Measurements from ENCODE around the gene FBXL7.

Gene FBXL7

GRCh38 chr5:15938961-15939360 is 439.0 kb downstream of the FBXL7 start:
- no peaks in the 10 kb centered on the region for H3K9me2 ChIP-seq (ENCODE audit: low read depth, low read length)
- no peaks in the 10 kb centered on the region for H4K20me1 ChIP-seq (ENCODE audit: insufficient read depth, low read length)
- H3F3A ChIP-seq (ENCODE audit: insufficient read depth, low read length) = no peaks in the 10 kb centered on the region
- no peak overlapping the region for H3K9ac ChIP-seq (ENCODE audit: low read length)
- TF ChIP-seq CTCF (IDR thresholded peaks at IDR 0.05; ENCODE audit: low read length) (no peak), EZH2 (IDR thresholded peaks at IDR 0.05; ENCODE audit: borderline replicate concordance, low read length) (no peak)
- H2AFZ ChIP-seq (ENCODE audit: low read length) = no peak overlapping the region
- no peaks in the 10 kb centered on the region for H3K9me3 ChIP-seq (ENCODE audit: low read length)
- H3K4me1 ChIP-seq (ENCODE audit: insufficient read depth, low read length, severe bottlenecking) = no peaks in the 10 kb centered on the region
- H3K36me3 ChIP-seq (ENCODE audit: insufficient read depth, low read length) = no peaks in the 10 kb centered on the region
- H3K4me2 ChIP-seq (ENCODE audit: low read length) = no peak overlapping the region
- no peak overlapping the region for H3K4me3 ChIP-seq (ENCODE audit: low read depth, low read length, poor library complexity, severe bottlenecking)
- H3K27me3 ChIP-seq (ENCODE audit: insufficient read depth, low read length) = no peaks in the 10 kb centered on the region
- H3K79me2 ChIP-seq (ENCODE audit: insufficient read depth, low read length) = no peaks in the 10 kb centered on the region
- H3K27ac ChIP-seq (ENCODE audit: low read depth, low read length, poor library complexity, severe bottlenecking) = no peak overlapping the region

GRCh38 chr5:15940905-15941304 is 440.9 kb downstream of the FBXL7 start:
- Histone ChIP-seq H3K79me2 (ENCODE audit: insufficient read depth, low read length) (no peaks in the 10 kb centered on the region), H3K27ac (ENCODE audit: low read depth, low read length, poor library complexity, severe bottlenecking) (no peak overlapping the region), H3K4me3 (ENCODE audit: low read depth, low read length, poor library complexity, severe bottlenecking) (no peak overlapping the region), H3K4me1 (ENCODE audit: insufficient read depth, low read length, severe bottlenecking) (no peaks in the 10 kb centered on the region), H3K9ac (ENCODE audit: low read length) (no peak overlapping the region), H3K9me2 (ENCODE audit: low read depth, low read length) (no peaks in the 10 kb centered on the region), H2AFZ (ENCODE audit: low read length) (no peak overlapping the region), H3K4me2 (ENCODE audit: low read length) (no peak overlapping the region), H3F3A (ENCODE audit: insufficient read depth, low read length) (no peaks in the 10 kb centered on the region), H3K9me3 (ENCODE audit: low read length) (no peaks in the 10 kb centered on the region), H3K27me3 (ENCODE audit: insufficient read depth, low read length) (no peaks in the 10 kb centered on the region), H3K36me3 (ENCODE audit: insufficient read depth, low read length) (no peaks in the 10 kb centered on the region), H4K20me1 (ENCODE audit: insufficient read depth, low read length) (no peaks in the 10 kb centered on the region)
- TF ChIP-seq CTCF (IDR thresholded peaks at IDR 0.05; ENCODE audit: low read length) (no peak), EZH2 (IDR thresholded peaks at IDR 0.05; ENCODE audit: borderline replicate concordance, low read length) (no peak)

- no peaks in the 10 kb centered on the region for H4K20me1 ChIP-seq (ENCODE audit: insufficient read depth, low read length)
- no peak overlapping the region for H3K4me2 ChIP-seq (ENCODE audit: low read length)
- no peak for TF ChIP-seq EZH2 (IDR thresholded peaks at IDR 0.05; ENCODE audit: borderline replicate concordance, low read length)
- no peak for TF ChIP-seq CTCF (IDR thresholded peaks at IDR 0.05; ENCODE audit: low read length)
- no peak overlapping the region for H3K27ac ChIP-seq (ENCODE audit: low read depth, low read length, poor library complexity, severe bottlenecking)
- no peaks in the 10 kb centered on the region for H3K36me3 ChIP-seq (ENCODE audit: insufficient read depth, low read length)
- H3K79me2 ChIP-seq (ENCODE audit: insufficient read depth, low read length) = no peaks in the 10 kb centered on the region
- H2AFZ ChIP-seq (ENCODE audit: low read length) = no peak overlapping the region
- H3K9me2 ChIP-seq (ENCODE audit: low read depth, low read length) = no peaks in the 10 kb centered on the region
- no peaks in the 10 kb centered on the region for H3K4me1 ChIP-seq (ENCODE audit: insufficient read depth, low read length, severe bottlenecking)
- H3K9me3 ChIP-seq (ENCODE audit: low read length) = no peaks in the 10 kb centered on the region
- no peak overlapping the region for H3K9ac ChIP-seq (ENCODE audit: low read length)
- H3K4me3 ChIP-seq (ENCODE audit: low read depth, low read length, poor library complexity, severe bottlenecking) = no peak overlapping the region
- H3K27me3 ChIP-seq (ENCODE audit: insufficient read depth, low read length) = no peaks in the 10 kb centered on the region
- H3F3A ChIP-seq (ENCODE audit: insufficient read depth, low read length) = no peaks in the 10 kb centered on the region
These were observed 443.5 kb downstream of the FBXL7 start for GRCh38 chr5:15943487-15943886.
